ENCODE results near the gene APOOL.

APOOL gene

DNA sequence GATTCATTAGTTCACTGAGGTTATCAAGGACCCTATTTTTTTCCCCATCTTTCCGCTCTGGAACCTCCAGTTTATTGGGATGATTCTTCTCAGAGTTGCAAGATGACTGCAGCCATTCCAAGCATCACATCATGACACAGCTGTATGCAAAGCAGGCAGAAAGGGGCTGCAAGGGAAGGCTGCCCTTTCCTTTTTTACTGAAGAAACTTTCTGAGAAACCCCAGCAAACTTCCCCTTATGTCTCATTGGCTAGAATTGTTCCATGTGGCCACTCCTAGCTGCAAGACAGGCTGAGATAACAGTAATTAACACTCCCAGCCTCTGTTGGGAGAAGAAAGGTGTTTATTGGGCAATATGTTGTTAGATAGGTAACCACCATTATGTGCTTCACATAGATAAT is 137.3 kb downstream of the APOOL start:
- Histone ChIP-seq H2AFZ (ENCODE audit: low read length) (no peak overlapping the region), H4K20me1 (ENCODE audit: insufficient read depth, low read length) (no peaks in the 10 kb centered on the region), H3F3A (ENCODE audit: insufficient read depth, low read length) (no peaks in the 10 kb centered on the region), H3K9ac (ENCODE audit: low read length) (no peak overlapping the region), H3K4me2 (ENCODE audit: low read length) (no peak overlapping the region), H3K4me1 (ENCODE audit: insufficient read depth, low read length, severe bottlenecking) (no peaks in the 10 kb centered on the region), H3K79me2 (ENCODE audit: insufficient read depth, low read length) (no peaks in the 10 kb centered on the region), H3K9me3 (ENCODE audit: low read length) (no peaks in the 10 kb centered on the region), H3K36me3 (ENCODE audit: insufficient read depth, low read length) (no peaks in the 10 kb centered on the region), H3K27ac (ENCODE audit: low read depth, low read length, poor library complexity, severe bottlenecking) (no peak overlapping the region), H3K4me3 (ENCODE audit: low read depth, low read length, poor library complexity, severe bottlenecking) (no peak overlapping the region), H3K27me3 (ENCODE audit: insufficient read depth, low read length) (no peaks in the 10 kb centered on the region), H3K9me2 (ENCODE audit: low read depth, low read length) (no peaks in the 10 kb centered on the region)
- TF ChIP-seq EZH2 (IDR thresholded peaks at IDR 0.05; ENCODE audit: borderline replicate concordance, low read length), result no peak
- TF ChIP-seq, protein P1, sequence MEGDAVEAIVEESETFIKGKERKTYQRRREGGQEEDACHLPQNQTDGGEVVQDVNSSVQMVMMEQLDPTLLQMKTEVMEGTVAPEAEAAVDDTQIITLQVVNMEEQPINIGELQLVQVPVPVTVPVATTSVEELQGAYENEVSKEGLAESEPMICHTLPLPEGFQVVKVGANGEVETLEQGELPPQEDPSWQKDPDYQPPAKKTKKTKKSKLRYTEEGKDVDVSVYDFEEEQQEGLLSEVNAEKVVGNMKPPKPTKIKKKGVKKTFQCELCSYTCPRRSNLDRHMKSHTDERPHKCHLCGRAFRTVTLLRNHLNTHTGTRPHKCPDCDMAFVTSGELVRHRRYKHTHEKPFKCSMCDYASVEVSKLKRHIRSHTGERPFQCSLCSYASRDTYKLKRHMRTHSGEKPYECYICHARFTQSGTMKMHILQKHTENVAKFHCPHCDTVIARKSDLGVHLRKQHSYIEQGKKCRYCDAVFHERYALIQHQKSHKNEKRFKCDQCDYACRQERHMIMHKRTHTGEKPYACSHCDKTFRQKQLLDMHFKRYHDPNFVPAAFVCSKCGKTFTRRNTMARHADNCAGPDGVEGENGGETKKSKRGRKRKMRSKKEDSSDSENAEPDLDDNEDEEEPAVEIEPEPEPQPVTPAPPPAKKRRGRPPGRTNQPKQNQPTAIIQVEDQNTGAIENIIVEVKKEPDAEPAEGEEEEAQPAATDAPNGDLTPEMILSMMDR (IDR thresholded peaks at IDR 0.05; ENCODE audit: low read length), result no peak

All from OCI-LY1 (cell line).